ENCODE data around the gene ARRB1.

The ARRB1 gene

DNA sequence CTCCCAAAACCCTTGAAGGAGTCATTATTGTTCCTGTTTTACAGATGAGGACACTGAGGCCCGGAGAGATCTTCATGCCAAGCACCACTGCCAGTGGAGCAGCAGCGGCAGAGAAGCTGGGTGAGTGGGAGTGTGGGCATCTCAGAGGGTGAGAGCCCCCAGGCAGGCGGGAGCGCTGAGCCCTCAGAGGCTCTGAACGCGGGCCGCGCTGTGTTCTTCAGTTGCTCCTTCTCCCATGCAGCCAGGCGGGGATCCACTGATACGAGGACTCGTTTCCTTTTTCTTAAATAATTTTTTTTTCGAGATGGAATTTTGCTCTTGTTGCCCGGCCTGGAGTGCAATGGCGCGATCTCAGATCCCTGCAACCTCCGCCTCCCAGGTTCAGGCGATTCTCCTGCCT, 63.9 kb downstream of the ARRB1 start:
- Histone ChIP-seq H3K9ac (no peak overlapping the region), H2AFZ (ENCODE audit: low read depth) (no peak overlapping the region), H3K4me2 (no peak overlapping the region), H3K4me1 (ENCODE audit: low read depth, poor library complexity, severe bottlenecking) (no peaks in the 10 kb centered on the region), H3K27ac (no peak overlapping the region), H3K79me2 (ENCODE audit: insufficient read depth, low read depth) (no peaks in the 10 kb centered on the region), H3K4me3 (IDR thresholded peaks at IDR 0.05; ENCODE audit: insufficient read depth, low read depth, low read length) (no peak overlapping the region), H3K27me3 (ENCODE audit: insufficient read depth, low read depth) (no peaks in the 10 kb centered on the region), H3K36me3 (ENCODE audit: insufficient read depth) (no peaks in the 10 kb centered on the region), H4K20me1 (ENCODE audit: insufficient read depth) (no peaks in the 10 kb centered on the region)
- TF ChIP-seq CTCF (conservative IDR thresholded peaks at IDR 0.05; ENCODE audit: low read depth, low read length): no peak

- H3K9ac ChIP-seq: no peak overlapping the region
- H4K20me1 ChIP-seq (ENCODE audit: insufficient read depth): no peaks in the 10 kb centered on the region
- no peak overlapping the region for H2AFZ ChIP-seq (ENCODE audit: low read depth)
- H3K79me2 ChIP-seq (ENCODE audit: insufficient read depth, low read depth): no peaks in the 10 kb centered on the region
- H3K27ac ChIP-seq: no peak overlapping the region
- H3K36me3 ChIP-seq (ENCODE audit: insufficient read depth): no peaks in the 10 kb centered on the region
- TF ChIP-seq CTCF (conservative IDR thresholded peaks at IDR 0.05; ENCODE audit: low read depth, low read length): no peak
- H3K4me2 ChIP-seq: no peak overlapping the region
- no peak overlapping the region for H3K4me3 ChIP-seq (IDR thresholded peaks at IDR 0.05; ENCODE audit: insufficient read depth, low read depth, low read length)
- H3K27me3 ChIP-seq (ENCODE audit: insufficient read depth, low read depth): no peaks in the 10 kb centered on the region
- H3K4me1 ChIP-seq (ENCODE audit: low read depth, poor library complexity, severe bottlenecking): no peaks in the 10 kb centered on the region
These were observed 64.5 kb downstream of the ARRB1 start for GRCh38 chr11:75286826-75287465.

- no peaks in the 10 kb centered on the region for H3K36me3 ChIP-seq (ENCODE audit: insufficient read depth)
- TF ChIP-seq CTCF (conservative IDR thresholded peaks at IDR 0.05; ENCODE audit: low read depth, low read length): no peak
- H3K4me2 ChIP-seq: no peak overlapping the region
- H4K20me1 ChIP-seq (ENCODE audit: insufficient read depth): no peaks in the 10 kb centered on the region
- H3K27me3 ChIP-seq (ENCODE audit: insufficient read depth, low read depth): no peaks in the 10 kb centered on the region
- H3K9ac ChIP-seq: no peak overlapping the region
- H3K4me1 ChIP-seq (ENCODE audit: low read depth, poor library complexity, severe bottlenecking): no peaks in the 10 kb centered on the region
- no peaks in the 10 kb centered on the region for H3K79me2 ChIP-seq (ENCODE audit: insufficient read depth, low read depth)
- no peak overlapping the region for H3K4me3 ChIP-seq (IDR thresholded peaks at IDR 0.05; ENCODE audit: insufficient read depth, low read depth, low read length)
- H2AFZ ChIP-seq (ENCODE audit: low read depth): no peak overlapping the region
- H3K27ac ChIP-seq: no peak overlapping the region
These were observed 65.6 kb downstream of the ARRB1 start for GRCh38 chr11:75285776-75286360.

DNA sequence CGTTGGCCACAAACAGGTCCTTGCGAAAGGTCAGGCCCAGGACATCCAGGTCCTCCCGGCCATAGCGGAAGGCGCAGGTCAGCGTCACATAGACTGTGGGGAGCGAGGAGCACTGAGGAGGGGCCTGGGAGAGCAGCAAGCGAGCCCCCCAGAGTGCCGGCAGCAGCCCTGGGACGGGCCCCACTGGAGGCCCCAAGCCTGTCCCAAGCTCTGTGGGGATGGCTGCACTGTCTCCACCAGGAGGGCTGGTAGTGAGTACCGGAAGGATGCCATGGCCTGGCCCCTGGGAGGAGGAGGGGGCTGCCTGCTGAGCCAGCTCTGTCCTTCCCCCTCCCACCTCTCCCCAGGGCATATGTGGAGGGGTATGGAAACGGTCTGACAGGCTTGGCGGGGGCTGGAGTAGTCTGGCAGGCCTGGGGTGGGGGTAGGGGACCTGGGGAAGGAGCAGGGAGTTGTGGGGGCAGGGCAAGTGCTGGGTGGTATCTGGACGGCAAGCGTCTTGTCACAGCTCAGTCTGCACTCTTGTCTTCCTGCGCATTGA, 68.0 kb downstream of the ARRB1 start:
- no peaks in the 10 kb centered on the region for H3K4me1 ChIP-seq (ENCODE audit: low read depth, poor library complexity, severe bottlenecking)
- no peaks in the 10 kb centered on the region for H3K36me3 ChIP-seq (ENCODE audit: insufficient read depth)
- TF ChIP-seq CTCF (conservative IDR thresholded peaks at IDR 0.05; ENCODE audit: low read depth, low read length): no peak
- no peak overlapping the region for H3K9ac ChIP-seq
- H2AFZ ChIP-seq (ENCODE audit: low read depth): no peak overlapping the region
- H4K20me1 ChIP-seq (ENCODE audit: insufficient read depth): no peaks in the 10 kb centered on the region
- H3K27ac ChIP-seq: no peak overlapping the region
- H3K4me3 ChIP-seq (IDR thresholded peaks at IDR 0.05; ENCODE audit: insufficient read depth, low read depth, low read length): no peak overlapping the region
- H3K27me3 ChIP-seq (ENCODE audit: insufficient read depth, low read depth): no peaks in the 10 kb centered on the region
- no peaks in the 10 kb centered on the region for H3K79me2 ChIP-seq (ENCODE audit: insufficient read depth, low read depth)
- H3K4me2 ChIP-seq: no peak overlapping the region

Data from KMS-11 (cell line).